Neural progenitor cell (in vitro differentiated cells): ENCODE results near the gene AMT. TPM values are rescaled to one million over a fixed set of nuclear protein-coding genes. Genes with fewer than 3 reads are reported as not detected.

Experiments
- DNase-seq: peaks from one replicate; pipeline ENCODE4 v3.0.0-alpha.2; 2016; ENCODE audit warnings: low spot score
- H2AFZ ChIP-seq: fragments of 200-600 bp; sonication (generic); replicated peaks from 2 replicates; pipeline ENCODE4 v1.6.1; 2016; ENCODE audit warnings: antibody characterized with exemption
- H3F3A ChIP-seq: fragments of 200-600 bp; sonication (generic); 2 replicates; pipeline ENCODE4 v1.6.1; 2016; ENCODE audit warnings: antibody characterized with exemption, low read depth
- H3K27ac ChIP-seq: fragments of 200-600 bp; sonication (generic); 2 replicates; pipeline ENCODE4 v1.5.1; 2016; ENCODE audit warnings: mild to moderate bottlenecking
- H3K27me3 ChIP-seq: fragments of 200-600 bp; sonication (generic); 2 replicates; pipeline ENCODE4 v1.6.1; 2016; ENCODE audit warnings: mild to moderate bottlenecking, moderate library complexity
- H3K36me3 ChIP-seq: fragments of 200-600 bp; sonication (generic); 2 replicates; pipeline ENCODE4 v1.5.1; 2016
- H3K4me1 ChIP-seq: fragments of 200-600 bp; sonication (generic); 2 replicates; pipeline ENCODE4 v1.6.1; 2016; ENCODE audit warnings: mixed run types
- H3K4me2 ChIP-seq: fragments of 200-600 bp; sonication (generic); 2 replicates; pipeline ENCODE4 v1.6.1; 2016
- H3K4me3 ChIP-seq: fragments of 200-600 bp; sonication (generic); 2 replicates; pipeline ENCODE4 v1.5.1; 2016
- H3K79me2 ChIP-seq: fragments of 200-600 bp; sonication (generic); 2 replicates; pipeline ENCODE4 v1.6.1; 2016; ENCODE audit warnings: low read depth
- H3K9ac ChIP-seq: fragments of 200-600 bp; sonication (generic); 2 replicates; pipeline ENCODE4 v1.6.1; 2016
- H3K9me3 ChIP-seq: fragments of 200-600 bp; sonication (generic); 2 replicates; pipeline ENCODE4 v1.5.1; 2016; ENCODE audit warnings: low read depth
- H4K20me1 ChIP-seq: fragments of 200-600 bp; sonication (generic); 2 replicates; pipeline ENCODE4 v1.6.1; 2016; ENCODE audit warnings: low read depth
- H3K27ac Mint-ChIP-seq: 3 replicates; pipeline ENCODE4 v1.8.0; 2021; ENCODE audit warnings: mixed read lengths
- H3K27me3 Mint-ChIP-seq: 2 replicates; pipeline ENCODE4 v1.8.0; 2022; ENCODE audit warnings: low read depth, mild to moderate bottlenecking, inconsistent platforms, moderate library complexity, mixed read lengths; ENCODE audit not compliant: insufficient read depth
- H3K36me3 Mint-ChIP-seq: 3 replicates; pipeline ENCODE4 v1.8.0; 2021; ENCODE audit warnings: mixed read lengths
- H3K4me1 Mint-ChIP-seq: 3 replicates; pipeline ENCODE4 v1.8.0; 2021; ENCODE audit warnings: mixed read lengths
- H3K4me3 Mint-ChIP-seq: 3 replicates; pipeline ENCODE4 v1.8.0; 2021; ENCODE audit warnings: mild to moderate bottlenecking, moderate library complexity, mixed read lengths
- H3K9me3 Mint-ChIP-seq: 3 replicates; pipeline ENCODE4 v1.8.0; 2020; ENCODE audit warnings: mixed read lengths
- EZH2 ChIP-seq: fragments of 200-600 bp; sonication (generic); IDR thresholded peaks from 2 replicates; pipeline ENCODE4 v1.6.1; 2017; ENCODE audit warnings: antibody characterized with exemption, mild to moderate bottlenecking, moderate library complexity
- EZH2phosphoT487 ChIP-seq: fragments of 200-600 bp; sonication (generic); IDR thresholded peaks from 2 replicates; pipeline ENCODE4 v1.6.1; 2017; ENCODE audit warnings: antibody characterized with exemption
- total RNA-seq: library from RNA; depleted of rRNA; stranded (reverse); fragments of >200 nt; gene quantifications from 2 replicates; pipeline ENCODE4 v1.2.3, GENCODE V29; 2015; ENCODE audit warnings: low replicate concordance
- TF ChIP-seq, protein P1 (sequence below): fragments of 200-600 bp; sonication (generic); IDR thresholded peaks from 2 replicates; pipeline ENCODE4 v1.5.1; 2017; ENCODE audit warnings: antibody characterized with exemption, mild to moderate bottlenecking

Gene AMT
- total RNA-seq, 1 donor from 2014 or later: 35.4 TPM

DNA sequence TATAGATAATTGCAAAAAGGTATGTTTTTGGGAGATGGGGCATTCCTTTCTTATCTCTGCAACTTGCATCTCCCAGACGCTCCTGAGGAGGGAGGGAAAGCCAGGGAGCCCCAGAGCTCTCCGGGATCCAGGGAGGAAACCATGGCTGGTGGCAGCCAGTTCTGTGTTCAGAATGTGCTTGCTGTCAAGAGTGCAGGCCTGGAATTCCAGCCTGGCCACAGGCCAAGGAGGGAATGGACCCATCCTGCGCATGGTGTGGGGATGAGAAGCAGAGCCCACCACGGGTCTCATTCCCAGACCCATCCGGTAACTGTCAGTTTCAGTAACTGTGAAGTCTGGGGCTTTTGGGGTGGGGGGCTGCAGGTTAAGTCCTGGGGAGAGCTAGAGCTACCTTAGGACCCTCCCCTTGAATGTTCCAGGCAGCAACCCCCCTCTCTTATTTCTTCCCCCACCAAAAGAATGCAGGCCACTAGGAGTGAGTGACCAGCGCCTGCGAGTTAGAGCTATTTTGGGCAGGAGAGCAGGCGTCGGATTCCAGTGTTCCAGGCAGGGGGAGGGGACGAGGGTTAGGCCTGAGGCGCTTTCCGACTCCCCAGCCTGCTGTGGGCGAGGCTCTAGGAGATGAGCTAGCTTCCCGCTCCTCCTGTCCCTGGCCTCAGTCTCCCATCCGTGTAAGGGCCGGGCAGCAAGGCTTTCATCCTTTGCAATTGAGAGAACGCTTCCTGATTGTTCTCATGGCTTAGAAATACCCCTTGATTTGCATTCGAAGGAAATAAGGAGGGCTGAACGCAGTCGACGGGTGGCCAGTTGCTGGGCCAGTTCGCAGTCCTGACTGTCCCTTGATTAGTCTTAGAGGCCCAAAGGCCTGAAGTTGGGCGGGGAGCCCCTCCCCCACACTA, 47.0 kb upstream of the AMT start:
- TF ChIP-seq EZH2 (no peak), EZH2phosphoT487 (no peak)
- TF ChIP-seq, protein P1, sequence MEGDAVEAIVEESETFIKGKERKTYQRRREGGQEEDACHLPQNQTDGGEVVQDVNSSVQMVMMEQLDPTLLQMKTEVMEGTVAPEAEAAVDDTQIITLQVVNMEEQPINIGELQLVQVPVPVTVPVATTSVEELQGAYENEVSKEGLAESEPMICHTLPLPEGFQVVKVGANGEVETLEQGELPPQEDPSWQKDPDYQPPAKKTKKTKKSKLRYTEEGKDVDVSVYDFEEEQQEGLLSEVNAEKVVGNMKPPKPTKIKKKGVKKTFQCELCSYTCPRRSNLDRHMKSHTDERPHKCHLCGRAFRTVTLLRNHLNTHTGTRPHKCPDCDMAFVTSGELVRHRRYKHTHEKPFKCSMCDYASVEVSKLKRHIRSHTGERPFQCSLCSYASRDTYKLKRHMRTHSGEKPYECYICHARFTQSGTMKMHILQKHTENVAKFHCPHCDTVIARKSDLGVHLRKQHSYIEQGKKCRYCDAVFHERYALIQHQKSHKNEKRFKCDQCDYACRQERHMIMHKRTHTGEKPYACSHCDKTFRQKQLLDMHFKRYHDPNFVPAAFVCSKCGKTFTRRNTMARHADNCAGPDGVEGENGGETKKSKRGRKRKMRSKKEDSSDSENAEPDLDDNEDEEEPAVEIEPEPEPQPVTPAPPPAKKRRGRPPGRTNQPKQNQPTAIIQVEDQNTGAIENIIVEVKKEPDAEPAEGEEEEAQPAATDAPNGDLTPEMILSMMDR: no peak
- Histone ChIP-seq H3K27ac (peak overlapping the region; percentile 93), H3K4me1 (peaks cover 34% of the 10 kb centered on the region), H2AFZ (peak overlapping the region; percentile 53), H3K9ac (no peak overlapping the region), H4K20me1 (peaks cover 19% of the 10 kb centered on the region), H3K36me3 (no peaks in the 10 kb centered on the region), H3K27me3 (no peaks in the 10 kb centered on the region), H3K4me3 (peak overlapping the region; percentile 49), H3K9me3 (no peaks in the 10 kb centered on the region), H3F3A (peaks cover 46% of the 10 kb centered on the region), H3K79me2 (peaks cover 38% of the 10 kb centered on the region), H3K4me2 (peak overlapping the region; percentile 74)
- Mint-ChIP-seq H3K36me3 (peaks cover 11% of the 10 kb centered on the region), H3K9me3 (peaks cover 8% of the 10 kb centered on the region), H3K4me3 (peak overlapping the region; percentile 91), H3K27ac (peak overlapping the region; percentile 97), H3K27me3 (peaks cover 10% of the 10 kb centered on the region), H3K4me1 (peaks cover 27% of the 10 kb centered on the region)
- DNase-seq: peak; percentile 90

DNA sequence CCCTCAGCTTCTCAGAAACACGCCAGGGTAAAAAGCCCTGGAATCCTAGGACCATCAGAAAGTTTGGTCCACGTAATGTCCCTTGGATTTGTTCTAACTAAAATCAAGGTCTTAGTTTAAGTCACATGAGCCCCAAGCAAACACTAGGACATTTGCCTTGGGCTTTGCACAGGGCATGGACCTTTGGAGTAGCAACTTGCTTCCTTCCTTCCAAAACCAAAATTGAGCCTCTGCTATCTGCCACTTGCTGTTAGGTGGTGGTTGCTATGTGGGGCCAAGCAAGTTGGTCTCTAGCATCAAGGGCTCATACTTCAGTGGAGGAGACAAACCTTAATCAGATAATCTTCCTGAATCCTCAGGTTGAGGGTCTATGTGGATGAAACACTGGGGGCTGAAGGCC, 43.8 kb upstream of the AMT start:
- Histone ChIP-seq H3K27ac (peak overlapping the region; percentile 69), H3K79me2 (peaks cover 6% of the 10 kb centered on the region), H3K27me3 (no peaks in the 10 kb centered on the region), H3K36me3 (no peaks in the 10 kb centered on the region), H3F3A (peaks cover 70% of the 10 kb centered on the region), H3K4me1 (peaks cover 44% of the 10 kb centered on the region), H3K4me2 (peak overlapping the region; percentile 23), H3K9me3 (no peaks in the 10 kb centered on the region), H3K4me3 (no peak overlapping the region), H3K9ac (no peak overlapping the region), H4K20me1 (peaks cover 6% of the 10 kb centered on the region), H2AFZ (peak overlapping the region; percentile 84)
- H3K9me3 Mint-ChIP-seq: no peaks in the 10 kb centered on the region
- no peaks in the 10 kb centered on the region for H3K36me3 Mint-ChIP-seq
- no peak for TF ChIP-seq EZH2
- TF ChIP-seq, protein P1: no peak
- no peak for TF ChIP-seq EZH2phosphoT487
- no peak for DNase-seq
- H3K27me3 Mint-ChIP-seq: peaks cover 13% of the 10 kb centered on the region
- H3K27ac Mint-ChIP-seq: no peak overlapping the region
- H3K4me1 Mint-ChIP-seq: peaks cover 36% of the 10 kb centered on the region
- H3K4me3 Mint-ChIP-seq: no peak overlapping the region

DNA sequence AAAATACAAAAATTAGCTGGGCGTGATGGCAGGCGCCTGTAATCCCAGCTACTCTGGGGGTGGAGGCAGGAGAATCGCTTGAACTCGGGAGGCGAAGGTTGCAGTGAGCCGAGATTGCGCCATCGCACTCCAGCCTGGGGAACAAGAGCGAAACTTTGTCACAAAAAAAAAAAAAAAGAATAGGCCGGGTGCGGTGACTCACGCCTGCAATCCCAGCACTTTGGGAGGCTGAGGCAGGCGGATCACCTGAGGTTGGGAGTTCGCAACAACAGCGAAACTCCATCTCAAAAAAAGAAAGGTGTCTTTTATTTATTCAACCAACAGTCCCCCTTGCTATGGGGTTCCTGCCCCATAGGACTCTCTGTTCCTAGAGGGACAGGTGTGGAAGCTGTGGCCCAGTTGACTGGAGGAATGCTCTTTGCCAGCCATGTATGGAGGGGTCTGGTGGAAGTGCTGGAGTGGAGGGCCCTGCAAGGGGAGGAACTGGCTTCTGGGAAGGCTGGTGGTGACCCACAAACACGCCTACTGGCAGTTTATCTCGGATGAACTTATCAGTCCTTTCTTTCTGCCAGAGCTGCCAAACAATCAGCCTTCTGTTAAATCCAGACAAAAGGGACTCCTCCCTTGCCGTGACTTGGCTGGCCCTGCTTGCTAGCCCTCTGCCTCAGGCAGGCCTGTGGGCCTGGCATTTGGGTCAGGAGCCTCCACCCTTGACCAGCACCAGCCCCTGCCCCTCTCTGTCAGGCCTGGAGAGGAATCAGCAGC, 43.2 kb upstream of the AMT start:
- Mint-ChIP-seq H3K27ac (no peak overlapping the region), H3K27me3 (peaks cover 9% of the 10 kb centered on the region), H3K9me3 (no peaks in the 10 kb centered on the region), H3K36me3 (no peaks in the 10 kb centered on the region), H3K4me3 (no peak overlapping the region), H3K4me1 (peaks cover 37% of the 10 kb centered on the region)
- no peaks in the 10 kb centered on the region for H3K79me2 ChIP-seq
- H4K20me1 ChIP-seq: no peaks in the 10 kb centered on the region
- peak overlapping the region; percentile 69 for H3K27ac ChIP-seq
- H3K9me3 ChIP-seq: no peaks in the 10 kb centered on the region
- H3K36me3 ChIP-seq: no peaks in the 10 kb centered on the region
- TF ChIP-seq, protein P1: no peak
- TF ChIP-seq EZH2: no peak
- peaks cover 70% of the 10 kb centered on the region for H3F3A ChIP-seq
- peak; percentile 37 for DNase-seq
- no peaks in the 10 kb centered on the region for H3K27me3 ChIP-seq
- no peak overlapping the region for H3K9ac ChIP-seq
- peaks cover 50% of the 10 kb centered on the region for H3K4me1 ChIP-seq
- H2AFZ ChIP-seq: peak overlapping the region; percentile 84
- H3K4me3 ChIP-seq: no peak overlapping the region
- H3K4me2 ChIP-seq: peak overlapping the region; percentile 23
